K562 (cell line): ENCODE data around the gene SLC44A5. TPM values are rescaled to one million over a fixed set of nuclear protein-coding genes. Genes with fewer than 3 reads are reported as not detected.

Experiments used
- ATAC-seq: fragments of 200-7000 bp; cut with Tn5 transposase; 3 replicates; pipeline ENCODE4 v1.9.1; 2020; ENCODE audit warnings: moderate library complexity
- BruUV-seq: library from RNA; stranded (reverse); fragments of 400-500 nt; replicated peaks from 2 replicates; lab custom pipeline; 2021; lab: Mats Ljungman, UMichigan
- CTCF ChIA-PET: fragments of 300-600 bp; formaldehyde crosslinking; extraction: SDS; loops from one replicate; lab custom pipeline; 2021; ENCODE audit warnings: low intra/inter-chr PET ratio; lab: Yijun Ruan, JAX
- POLR2A ChIA-PET: fragments of 300-600, 350-650 bp; sonication (Branson Sonifier 250); formaldehyde crosslinking; extraction: SDS; loops from one replicate; lab custom pipeline; 2021; ENCODE audit warnings: antibody characterized with exemption, inconsistent platforms; lab: Yijun Ruan, JAX
- DNase-seq, 4 experiments: peaks; one replicate each; pipeline versions ENCODE4 v3.0.0 to v3.0.0-alpha.2; 2011 to 2018; ENCODE audit warnings: low spot score in 3 of 4, mixed read lengths in 3 of 4; ENCODE audit errors: extremely low read depth in 1 of 4
- FAIRE-seq: peaks from 2 replicates; lab custom pipeline; 2011; peaks lifted over from hg19 to GRCh38; lab: Jason Lieb, UNC
- H2AFZ ChIP-seq: 2 replicates; pipeline ENCODE4 v1.6.0; 2011; ENCODE audit warnings: low read depth, low read length, control low read depth, inconsistent platforms
- H3K27ac ChIP-seq: fragments of 200-600 bp; 3 replicates; pipeline ENCODE4 v1.8.0; 2011; ENCODE audit warnings: low read depth, mild to moderate bottlenecking, control low read depth, inconsistent platforms, low read length, moderate library complexity, mixed read lengths; ENCODE audit errors: extremely low read depth
- H3K27me3 ChIP-seq, 2 experiments: fragments of 300-600 bp in 1 of 2; 2 replicates in 1 of 2; 3 replicates in 1 of 2; pipeline versions ENCODE4 v1.6.0 to v1.8.0; 2011; ENCODE audit warnings: inconsistent platforms in 2 of 2, low read length in 2 of 2, mild to moderate bottlenecking in 1 of 2, mixed read lengths in 1 of 2, moderate library complexity in 1 of 2; ENCODE audit not compliant: control insufficient read depth in 2 of 2, insufficient read depth in 2 of 2
- H3K36me3 ChIP-seq: fragments of 300-600 bp; 3 replicates; pipeline ENCODE4 v1.8.0; 2011; ENCODE audit warnings: mild to moderate bottlenecking, low read length, inconsistent platforms; ENCODE audit not compliant: control insufficient read depth, insufficient read depth
- H3K4me1 ChIP-seq, 2 experiments: fragments of 200-600 bp in 1 of 2; replicated peaks in 1 of 2; 2 replicates in 1 of 2; 3 replicates in 1 of 2; pipeline versions ENCODE4 v1.5.1 to v1.8.0; 2011; ENCODE audit warnings: inconsistent platforms in 2 of 2, low read length in 2 of 2, mild to moderate bottlenecking in 1 of 2, mixed read lengths in 1 of 2, moderate library complexity in 1 of 2; ENCODE audit not compliant: control insufficient read depth in 2 of 2, insufficient read depth in 2 of 2
- H3K4me2 ChIP-seq: 2 replicates; pipeline ENCODE4 v1.6.1; 2011; ENCODE audit warnings: low read length, control low read depth, inconsistent platforms, mixed read lengths; ENCODE audit not compliant: insufficient read depth
- H3K4me3 ChIP-seq: fragments of 200-600 bp; sonication (generic), shearing (Covaris generic); 2 replicates; pipeline ENCODE4 v1.5.1; 2016; ENCODE audit warnings: control low read depth, inconsistent platforms
- H3K79me2 ChIP-seq: fragments of 200-600 bp; 3 replicates; pipeline ENCODE4 v1.8.0; 2011; ENCODE audit warnings: low read length, inconsistent platforms; ENCODE audit not compliant: control insufficient read depth, insufficient read depth
- H3K9ac ChIP-seq, 2 experiments: 2 replicates each; pipeline versions ENCODE4 v1.6.0 to v1.6.1; 2011; ENCODE audit warnings: low read depth in 2 of 2, low read length in 2 of 2, control low read depth in 1 of 2, inconsistent platforms in 1 of 2, mild to moderate bottlenecking in 1 of 2, mixed read lengths in 1 of 2; ENCODE audit not compliant: insufficient read depth in 1 of 2
- H3K9me1 ChIP-seq: one replicate; pipeline ENCODE4 v1.6.0; 2011; ENCODE audit warnings: inconsistent platforms, mild to moderate bottlenecking, low read length, moderate library complexity; ENCODE audit not compliant: control insufficient read depth, insufficient read depth
- H3K9me3 ChIP-seq: replicated peaks from 2 replicates; pipeline ENCODE4 v1.5.1; 2011; ENCODE audit warnings: low read depth, low read length, inconsistent platforms; ENCODE audit not compliant: control insufficient read depth, insufficient read depth
- H4K20me1 ChIP-seq: replicated peaks from 2 replicates; pipeline ENCODE4 v1.6.1; 2011; ENCODE audit warnings: low read length, inconsistent platforms, mixed read lengths; ENCODE audit not compliant: control insufficient read depth, insufficient read depth
- U2AF1 ChIP-seq: fragments of 200-400 bp; formaldehyde crosslinking; optimal IDR thresholded peaks from 2 replicates; pipeline ENCODE3; 2017; ENCODE audit warnings: mild to moderate bottlenecking, low read depth, low read length, moderate library complexity
- WGBS: fragments of 100-300 bp; shearing (Covaris generic); methylation state at CpG from one replicate; pipeline ENCODE4 v1.1.6; 2016; ENCODE audit warnings: low coverage, mixed read lengths; ENCODE audit not compliant: insufficient coverage; ENCODE audit errors: missing lambda C conversion rate; 5-methylcytosine and 5-hydroxymethylcytosine counted together
- in situ Hi-C: fragments of 300-500 bp; cut with MboI; formaldehyde crosslinking; loops from 4 replicates; pipeline ENCODE4 v1.15.0; 2018; ENCODE audit warnings: inconsistent platforms, mixed read lengths
- intact Hi-C: fragments of 100-400 bp; cut with micrococcal nuclease; formaldehyde crosslinking; loops from 2 replicates; pipeline ENCODE4 v1.14.2; 2022
- polyA plus RNA-seq, 8 experiments: library from polyadenylated mRNA; depleted of rRNA in 4 of 8; stranded (reverse) in 5 of 8; unstranded in 3 of 8; fragments of >200 nt; fragmentation: Nextera tagmentation in 2 of 8; fragmentation: Illumina TruSeq in 1 of 8; extraction: Ambion mirVana in 2 of 8; extraction: Trizol in 1 of 8; gene quantifications; 2 replicates each; pipeline versions ENCODE4 v1.2.1 to v1.2.3, GENCODE V29; 2011 to 2014; ENCODE audit warnings: inconsistent platforms in 1 of 8, missing spikeins in 1 of 8
- total RNA-seq, 7 experiments: library from RNA; depleted of rRNA in 6 of 7; stranded (reverse); fragments of >200 nt in 6 of 7; fragmentation: Illumina TruSeq in 2 of 7; extraction: Trizol in 2 of 7; gene quantifications; 2 replicates each; pipeline versions ENCODE4 v1.2.1 to v1.2.3, GENCODE V29; 2011 to 2021; ENCODE audit warnings: low replicate concordance in 1 of 7
- TF ChIP-seq, protein P1 (sequence below), 3 experiments: IDR thresholded peaks in 2 of 3; conservative IDR thresholded peaks in 1 of 3; 2 replicates each; pipeline ENCODE4 v1.5.1; 2011 to 2012; ENCODE audit warnings: low read length in 3 of 3, mild to moderate bottlenecking in 3 of 3, control low read depth in 2 of 3, improper control_type of control experiment in 1 of 3, inconsistent platforms in 1 of 3, low read depth in 1 of 3, mixed read lengths in 1 of 3, moderate library complexity in 1 of 3; ENCODE audit not compliant: insufficient read depth in 2 of 3
- TF ChIP-seq, protein P2 (sequence below): fragments of 250-450 bp; sonication (Bioruptor Pico); IDR thresholded peaks from 2 replicates; pipeline ENCODE4 v1.8.0; 2022; ENCODE audit warnings: moderate library complexity, mild to moderate bottlenecking, inconsistent platforms
- TF ChIP-seq, protein P3 (sequence below), 2 experiments: IDR thresholded peaks in 1 of 2; conservative IDR thresholded peaks in 1 of 2; 2 replicates each; pipeline ENCODE4 v1.6.1; 2016; ENCODE audit warnings: low read depth in 2 of 2, mild to moderate bottlenecking in 1 of 2, missing compliant biosample characterization in 1 of 2, missing genetic modification characterization in 1 of 2, moderate library complexity in 1 of 2
- TF ChIP-seq, protein P4 (sequence below): IDR thresholded peaks from 2 replicates; pipeline ENCODE4 v1.6.1; 2016; ENCODE audit warnings: missing genetic modification characterization, missing compliant biosample characterization

SLC44A5 gene
- total and polyA plus RNA-seq, 9 of the 15 experiments (the other 6 are each of a cell fraction or from before 2014, with no cell fraction given): 1.2 to 10.1 (median 3.2) TPM

DNA sequence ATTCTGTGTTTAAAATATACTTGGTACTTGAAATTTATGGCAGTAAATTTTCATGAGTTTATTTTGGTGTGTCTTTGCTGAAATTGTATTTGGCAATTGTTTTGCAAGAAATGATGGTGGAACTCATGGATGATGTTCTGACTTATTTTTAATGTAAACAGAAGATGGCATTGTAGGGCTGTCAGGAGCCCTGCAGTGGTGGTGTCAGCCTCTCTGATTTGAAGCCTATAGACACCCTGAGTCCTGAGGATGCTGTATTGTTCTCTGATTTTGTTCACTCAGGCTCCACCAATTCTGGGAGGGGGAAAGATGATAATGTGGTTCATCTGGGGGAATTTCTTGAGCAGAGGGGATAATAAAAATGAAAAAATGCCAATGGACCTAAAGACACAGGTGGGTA is 396.9 kb downstream of the SLC44A5 start:
- no peaks in the 10 kb centered on the region for H3K4me1 ChIP-seq
- H2AFZ ChIP-seq: no peak overlapping the region
- H3K9me3 ChIP-seq: no peaks in the 10 kb centered on the region
- H3K4me2 ChIP-seq: no peak overlapping the region
- no TSS peak for BruUV-seq
- H3K9ac ChIP-seq: no peak overlapping the region
- FAIRE-seq (no peak), DNase-seq (no peak), ATAC-seq (no peak)
- TF ChIP-seq, protein P1, sequence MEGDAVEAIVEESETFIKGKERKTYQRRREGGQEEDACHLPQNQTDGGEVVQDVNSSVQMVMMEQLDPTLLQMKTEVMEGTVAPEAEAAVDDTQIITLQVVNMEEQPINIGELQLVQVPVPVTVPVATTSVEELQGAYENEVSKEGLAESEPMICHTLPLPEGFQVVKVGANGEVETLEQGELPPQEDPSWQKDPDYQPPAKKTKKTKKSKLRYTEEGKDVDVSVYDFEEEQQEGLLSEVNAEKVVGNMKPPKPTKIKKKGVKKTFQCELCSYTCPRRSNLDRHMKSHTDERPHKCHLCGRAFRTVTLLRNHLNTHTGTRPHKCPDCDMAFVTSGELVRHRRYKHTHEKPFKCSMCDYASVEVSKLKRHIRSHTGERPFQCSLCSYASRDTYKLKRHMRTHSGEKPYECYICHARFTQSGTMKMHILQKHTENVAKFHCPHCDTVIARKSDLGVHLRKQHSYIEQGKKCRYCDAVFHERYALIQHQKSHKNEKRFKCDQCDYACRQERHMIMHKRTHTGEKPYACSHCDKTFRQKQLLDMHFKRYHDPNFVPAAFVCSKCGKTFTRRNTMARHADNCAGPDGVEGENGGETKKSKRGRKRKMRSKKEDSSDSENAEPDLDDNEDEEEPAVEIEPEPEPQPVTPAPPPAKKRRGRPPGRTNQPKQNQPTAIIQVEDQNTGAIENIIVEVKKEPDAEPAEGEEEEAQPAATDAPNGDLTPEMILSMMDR (IDR thresholded peaks at IDR 0.05 in 2 of 3, conservative IDR thresholded peaks at IDR 0.05 in 1 of 3; ENCODE audit: insufficient read depth in 2 of 3, low read depth in 1 of 3, low read length in 3 of 3): 0 out of 6 replicates have a peak, but pooled peaks of 1 of the 3 experiments have one; percentile 7
- TF ChIP-seq, protein P2, sequence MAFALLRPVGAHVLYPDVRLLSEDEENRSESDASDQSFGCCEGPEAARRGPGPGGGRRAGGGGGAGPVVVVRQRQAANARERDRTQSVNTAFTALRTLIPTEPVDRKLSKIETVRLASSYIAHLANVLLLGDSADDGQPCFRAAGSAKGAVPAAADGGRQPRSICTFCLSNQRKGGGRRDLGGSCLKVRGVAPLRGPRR (CRISPR knock-in tag): no peak
- no peak overlapping the region for H3K27ac ChIP-seq
- H3K4me3 ChIP-seq: no peak overlapping the region
- ChIA-PET CTCF (interaction anchor here (0.7 kb wide), 1 partner anchor 784 kb away, joined by 4 read pairs; no protein-coding TSS in a partner anchor), POLR2A (no interaction called here)
- in situ Hi-C loops: no loop called here
- H4K20me1 ChIP-seq: no peaks in the 10 kb centered on the region
- no peaks in the 10 kb centered on the region for H3K27me3 ChIP-seq
- H3K79me2 ChIP-seq: no peaks in the 10 kb centered on the region
- no peaks in the 10 kb centered on the region for H3K36me3 ChIP-seq
- no peaks in the 10 kb centered on the region for H3K9me1 ChIP-seq
- intact Hi-C loops: no loop called here

DNA sequence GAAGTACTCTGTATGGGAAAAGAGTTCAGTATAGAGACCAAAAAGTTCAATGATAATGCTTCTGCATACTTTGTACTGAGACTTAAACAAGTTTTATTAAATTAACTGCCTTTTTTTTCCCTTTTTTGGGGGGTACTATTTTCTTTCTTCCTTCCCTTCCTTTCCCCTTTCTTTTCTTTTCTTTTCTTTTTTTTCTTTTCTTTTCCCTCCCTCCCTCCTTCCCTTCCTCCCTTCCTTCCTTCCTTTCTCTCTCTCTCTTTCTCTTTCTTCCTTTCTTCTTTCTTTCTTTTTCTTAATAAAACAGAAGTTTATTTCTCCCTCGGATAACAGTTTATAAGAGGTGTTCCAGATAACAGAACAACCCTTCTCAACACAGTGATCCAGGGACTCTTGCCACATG is 399.3 kb downstream of the SLC44A5 start:
- no peak overlapping the region for H3K4me2 ChIP-seq
- H4K20me1 ChIP-seq: no peaks in the 10 kb centered on the region
- ChIA-PET CTCF (no interaction called here), POLR2A (no interaction called here)
- no peaks in the 10 kb centered on the region for H3K9me1 ChIP-seq
- intact Hi-C loops: no loop called here
- peak; percentile 47 for TF ChIP-seq U2AF1
- TF ChIP-seq, protein P3, sequence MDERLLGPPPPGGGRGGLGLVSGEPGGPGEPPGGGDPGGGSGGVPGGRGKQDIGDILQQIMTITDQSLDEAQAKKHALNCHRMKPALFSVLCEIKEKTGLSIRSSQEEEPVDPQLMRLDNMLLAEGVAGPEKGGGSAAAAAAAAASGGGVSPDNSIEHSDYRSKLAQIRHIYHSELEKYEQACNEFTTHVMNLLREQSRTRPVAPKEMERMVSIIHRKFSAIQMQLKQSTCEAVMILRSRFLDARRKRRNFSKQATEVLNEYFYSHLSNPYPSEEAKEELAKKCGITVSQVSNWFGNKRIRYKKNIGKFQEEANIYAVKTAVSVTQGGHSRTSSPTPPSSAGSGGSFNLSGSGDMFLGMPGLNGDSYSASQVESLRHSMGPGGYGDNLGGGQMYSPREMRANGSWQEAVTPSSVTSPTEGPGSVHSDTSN (CRISPR knock-in tag; IDR thresholded peaks at IDR 0.05; ENCODE audit: low read depth): no peak
- TF ChIP-seq, protein P3 (tag; conservative IDR thresholded peaks at IDR 0.05; ENCODE audit: low read depth): no peak
- TF ChIP-seq, protein P4, sequence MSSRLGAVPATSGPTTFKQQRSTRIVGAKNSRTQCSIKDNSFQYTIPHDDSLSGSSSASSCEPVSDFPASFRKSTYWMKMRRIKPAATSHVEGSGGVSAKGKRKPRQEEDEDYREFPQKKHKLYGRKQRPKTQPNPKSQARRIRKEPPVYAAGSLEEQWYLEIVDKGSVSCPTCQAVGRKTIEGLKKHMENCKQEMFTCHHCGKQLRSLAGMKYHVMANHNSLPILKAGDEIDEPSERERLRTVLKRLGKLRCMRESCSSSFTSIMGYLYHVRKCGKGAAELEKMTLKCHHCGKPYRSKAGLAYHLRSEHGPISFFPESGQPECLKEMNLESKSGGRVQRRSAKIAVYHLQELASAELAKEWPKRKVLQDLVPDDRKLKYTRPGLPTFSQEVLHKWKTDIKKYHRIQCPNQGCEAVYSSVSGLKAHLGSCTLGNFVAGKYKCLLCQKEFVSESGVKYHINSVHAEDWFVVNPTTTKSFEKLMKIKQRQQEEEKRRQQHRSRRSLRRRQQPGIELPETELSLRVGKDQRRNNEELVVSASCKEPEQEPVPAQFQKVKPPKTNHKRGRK (tag): peak; percentile 68; the same call in 1 of the 2 replicates
- 0% methylated on average over 1 of the region's 1 CpG for WGBS
- DNase-seq (no peak), FAIRE-seq (no peak), ATAC-seq (no peak)
- no peaks in the 10 kb centered on the region for H3K36me3 ChIP-seq
- no peaks in the 10 kb centered on the region for H3K79me2 ChIP-seq
- H3K27me3 ChIP-seq: no peaks in the 10 kb centered on the region
- no peaks in the 10 kb centered on the region for H3K4me1 ChIP-seq
- no peak overlapping the region for H3K27ac ChIP-seq
- no peak overlapping the region for H2AFZ ChIP-seq
- no peak overlapping the region for H3K4me3 ChIP-seq
- no peak overlapping the region for H3K9ac ChIP-seq
- in situ Hi-C loops: no loop called here
- no TSS peak for BruUV-seq
- H3K9me3 ChIP-seq: no peaks in the 10 kb centered on the region
